CD4-positive, alpha-beta memory T cell (primary cell): Measurements from ENCODE around the gene LATS2. TPM values are rescaled to one million over a fixed set of nuclear protein-coding genes. Genes with fewer than 3 reads are reported as not detected.

Source experiments
- CTCF ChIA-PET: fragments of 350-600 bp; sonication (Branson Sonifier 250); formaldehyde crosslinking; loops from one replicate; lab custom pipeline; 2021; ENCODE audit warnings: inconsistent platforms; ENCODE audit not compliant: partially characterized antibody; lab: Charles Lee
- POLR2A ChIA-PET: fragments of 350-600 bp; sonication (Branson Sonifier 250); formaldehyde crosslinking; loops from one replicate; lab custom pipeline; 2021; ENCODE audit not compliant: partially characterized antibody; lab: Charles Lee
- DNase-seq, 5 donors: peaks; one replicate each; pipeline versions ENCODE4 v3.0.0 to v3.0.0-alpha.2; 2020 to 2022; ENCODE audit warnings: mixed read lengths in 1 of 5
- H3K27ac ChIP-seq: one replicate; pipeline ENCODE4 v1.7.0; 2013; ENCODE audit warnings: low read depth, low read length
- H3K27me3 ChIP-seq: 2 replicates; pipeline ENCODE4 v1.7.0; 2013; ENCODE audit warnings: mild to moderate bottlenecking, low read length, moderate library complexity; ENCODE audit not compliant: insufficient read depth
- H3K36me3 ChIP-seq: 2 replicates; pipeline ENCODE4 v1.7.0; 2013; ENCODE audit warnings: mild to moderate bottlenecking, low read length, moderate library complexity; ENCODE audit not compliant: insufficient read depth
- H3K4me1 ChIP-seq: 2 replicates; pipeline ENCODE4 v1.7.0; 2013; ENCODE audit warnings: mild to moderate bottlenecking, low read length, moderate library complexity; ENCODE audit not compliant: insufficient read depth
- H3K4me3 ChIP-seq, 2 donors: one replicate each; pipeline ENCODE4 v1.7.0; 2013; ENCODE audit warnings: low read length in 2 of 2, mild to moderate bottlenecking in 1 of 2
- H3K9me3 ChIP-seq, 2 donors: one replicate each; pipeline ENCODE4 v1.7.0; 2013; ENCODE audit warnings: low read length in 2 of 2, control low read depth in 1 of 2; ENCODE audit not compliant: control insufficient read depth in 1 of 2
- H3K27ac Mint-ChIP-seq, 7 donors: one replicate each; pipeline ENCODE4 v1.8.0; 2020 to 2021; ENCODE audit warnings: mixed read lengths in 7 of 7, mild to moderate bottlenecking in 6 of 7, inconsistent platforms in 3 of 7, moderate library complexity in 3 of 7
- H3K27me3 Mint-ChIP-seq, 2 donors: one replicate each; pipeline ENCODE4 v1.8.0; 2020 to 2021; ENCODE audit warnings: mixed read lengths in 2 of 2
- H3K36me3 Mint-ChIP-seq, 2 donors: one replicate each; pipeline ENCODE4 v1.8.0; 2020 to 2021; ENCODE audit warnings: mixed read lengths in 2 of 2, inconsistent platforms in 1 of 2, mild to moderate bottlenecking in 1 of 2
- H3K4me1 Mint-ChIP-seq, 4 donors: one replicate each; pipeline ENCODE4 v1.8.0; 2020 to 2021; ENCODE audit warnings: mixed read lengths in 4 of 4, mild to moderate bottlenecking in 1 of 4
- H3K4me3 Mint-ChIP-seq, 8 donors: one replicate each; pipeline ENCODE4 v1.8.0; 2020 to 2021; ENCODE audit warnings: mixed read lengths in 8 of 8, mild to moderate bottlenecking in 7 of 8, moderate library complexity in 6 of 8, inconsistent platforms in 3 of 8
- H3K9me3 Mint-ChIP-seq, 8 donors: one replicate each; pipeline ENCODE4 v1.8.0; 2020 to 2021; ENCODE audit warnings: mixed read lengths in 8 of 8, mild to moderate bottlenecking in 5 of 8, inconsistent platforms in 3 of 8, moderate library complexity in 1 of 8
- intact Hi-C: fragments of 100-400 bp; cut with micrococcal nuclease; formaldehyde crosslinking; loops from one replicate; pipeline ENCODE4 v1.15.1; 2023
- polyA plus RNA-seq, 2 donors: library from polyadenylated mRNA; unstranded; fragments of 300-500 nt; fragmentation: Illumina TruSeq; gene quantifications; one replicate each; pipeline ENCODE4 v1.2.3, GENCODE V29; 2021
- total RNA-seq, 2 experiments: library from RNA; stranded (reverse); gene quantifications; one replicate each; pipeline ENCODE4 v1.2.3, GENCODE V29; 2021

The LATS2 gene
- total and polyA plus RNA-seq, 4 experiments from 2014 or later, result 0.25 to 4.5 (median 3.4) TPM; not detected in 1

GRCh38 chr13:21079761-21080592, 18.6 kb upstream of the LATS2 start:
- H3K9me3 ChIP-seq, result no peaks in the 10 kb centered on the region
- POLR2A ChIA-PET, result no interaction called here
- no peak overlapping the region for H3K4me3 ChIP-seq
- H3K9me3 Mint-ChIP-seq, result no peaks in the 10 kb centered on the region
- no peak overlapping the region for H3K27ac ChIP-seq
- no peak for DNase-seq
- H3K36me3 Mint-ChIP-seq, result no peaks in the 10 kb centered on the region
- H3K27me3 ChIP-seq, result no peaks in the 10 kb centered on the region
- CTCF ChIA-PET, result no interaction called here
- H3K27me3 Mint-ChIP-seq, result peaks cover 2 to 12% of the 10 kb centered on the region in 2 donors
- H3K36me3 ChIP-seq, result no peaks in the 10 kb centered on the region
- no peak overlapping the region for H3K4me3 Mint-ChIP-seq
- no peak overlapping the region for H3K27ac Mint-ChIP-seq
- H3K4me1 ChIP-seq, result peaks cover 7% of the 10 kb centered on the region
- intact Hi-C loops, result no loop called here
- H3K4me1 Mint-ChIP-seq, result peaks cover 4 to 6% (median 5%) of the 10 kb centered on the region in 4 donors

GRCh38 chr13:21079221-21079620, 17.8 kb upstream of the LATS2 start:
- Histone ChIP-seq H3K27me3 (no peaks in the 10 kb centered on the region), H3K9me3 (no peaks in the 10 kb centered on the region), H3K36me3 (no peaks in the 10 kb centered on the region), H3K4me1 (peaks cover 15% of the 10 kb centered on the region), H3K4me3 (no peak overlapping the region), H3K27ac (no peak overlapping the region)
- Mint-ChIP-seq H3K9me3 (no peaks in the 10 kb centered on the region), H3K36me3 (no peaks in the 10 kb centered on the region), H3K4me3 (no peak overlapping the region), H3K4me1 (peaks cover 10 to 14% (median 13%) of the 10 kb centered on the region in 4 donors), H3K27ac (no peak overlapping the region), H3K27me3 (peaks cover 8 to 15% of the 10 kb centered on the region in 2 donors)
- ChIA-PET CTCF (no interaction called here), POLR2A (no interaction called here)
- intact Hi-C loops, result no loop called here
- DNase-seq, result no peak

GRCh38 chr13:21078501-21078900, 17.1 kb upstream of the LATS2 start:
- Mint-ChIP-seq H3K36me3 (no peaks in the 10 kb centered on the region), H3K27ac (no peak overlapping the region), H3K4me3 (peak overlapping the region in 2 of 8 donors; percentile 20 to 31), H3K9me3 (no peaks in the 10 kb centered on the region), H3K27me3 (peaks cover 8 to 15% of the 10 kb centered on the region in 2 donors), H3K4me1 (peaks cover 10 to 16% (median 15%) of the 10 kb centered on the region in 4 donors)
- POLR2A ChIA-PET, result no interaction called here
- Histone ChIP-seq H3K4me3 (no peak overlapping the region), H3K27me3 (no peaks in the 10 kb centered on the region), H3K4me1 (peaks cover 15% of the 10 kb centered on the region), H3K27ac (no peak overlapping the region), H3K9me3 (no peaks in the 10 kb centered on the region), H3K36me3 (no peaks in the 10 kb centered on the region)
- CTCF ChIA-PET, result no interaction called here
- no peak for DNase-seq
- intact Hi-C loops, result no loop called here

- no peak overlapping the region for H3K4me3 ChIP-seq
- Mint-ChIP-seq H3K4me1 (peaks cover 10 to 16% (median 15%) of the 10 kb centered on the region in 4 donors), H3K9me3 (no peaks in the 10 kb centered on the region), H3K27me3 (peaks cover 8 to 15% of the 10 kb centered on the region in 2 donors), H3K27ac (no peak overlapping the region), H3K4me3 (peak overlapping the region in 6 of 8 donors; percentile 22 to 70 (median 50)), H3K36me3 (no peaks in the 10 kb centered on the region)
- POLR2A ChIA-PET, result no interaction called here
- H3K27me3 ChIP-seq, result no peaks in the 10 kb centered on the region
- peaks cover 15% of the 10 kb centered on the region for H3K4me1 ChIP-seq
- DNase-seq, result no peak
- no peaks in the 10 kb centered on the region for H3K36me3 ChIP-seq
- no peak overlapping the region for H3K27ac ChIP-seq
- no peaks in the 10 kb centered on the region for H3K9me3 ChIP-seq
- CTCF ChIA-PET, result interaction anchor here (1.0 kb wide), 1 partner anchor 399 kb away, joined by 3 read pairs; no protein-coding TSS in a partner anchor
- intact Hi-C loops, result no loop called here
These were observed 16.5 kb upstream of the LATS2 start for GRCh38 chr13:21077788-21078353.

GRCh38 chr13:21077076-21077787, 15.8 kb upstream of the LATS2 start:
- H3K27me3 Mint-ChIP-seq, result peaks cover 8 to 15% of the 10 kb centered on the region in 2 donors
- DNase-seq, result no peak
- POLR2A ChIA-PET, result no interaction called here
- H3K36me3 Mint-ChIP-seq, result no peaks in the 10 kb centered on the region
- Histone ChIP-seq H3K4me3 (no peak overlapping the region), H3K4me1 (peaks cover 15% of the 10 kb centered on the region), H3K27me3 (no peaks in the 10 kb centered on the region), H3K36me3 (no peaks in the 10 kb centered on the region), H3K9me3 (no peaks in the 10 kb centered on the region), H3K27ac (no peak overlapping the region)
- peak overlapping the region in 1 of 7 donors; percentile 80 for H3K27ac Mint-ChIP-seq
- H3K4me3 Mint-ChIP-seq, result peak overlapping the region in 7 of 8 donors; percentile 22 to 78 (median 57)
- intact Hi-C loops, result no loop called here
- CTCF ChIA-PET, result interaction anchor here (1.0 kb wide), 1 partner anchor 400 kb away, joined by 3 read pairs; no protein-coding TSS in a partner anchor
- H3K4me1 Mint-ChIP-seq, result peaks cover 10 to 16% (median 16%) of the 10 kb centered on the region in 4 donors
- H3K9me3 Mint-ChIP-seq, result no peaks in the 10 kb centered on the region

GRCh38 chr13:21076253-21076652, 14.9 kb upstream of the LATS2 start:
- H3K4me3 Mint-ChIP-seq, result peak overlapping the region in 7 of 8 donors; percentile 15 to 70 (median 46)
- no peak for DNase-seq
- peaks cover 13 to 26% (median 19%) of the 10 kb centered on the region in 4 donors for H3K4me1 Mint-ChIP-seq
- intact Hi-C loops, result no loop called here
- POLR2A ChIA-PET, result no interaction called here
- peaks cover 8 to 15% of the 10 kb centered on the region in 2 donors for H3K27me3 Mint-ChIP-seq
- no peaks in the 10 kb centered on the region for H3K36me3 Mint-ChIP-seq
- Histone ChIP-seq H3K36me3 (no peaks in the 10 kb centered on the region), H3K9me3 (no peaks in the 10 kb centered on the region), H3K4me3 (no peak overlapping the region), H3K27ac (no peak overlapping the region), H3K4me1 (peaks cover 15% of the 10 kb centered on the region), H3K27me3 (no peaks in the 10 kb centered on the region)
- CTCF ChIA-PET, result no interaction called here
- no peak overlapping the region for H3K27ac Mint-ChIP-seq
- H3K9me3 Mint-ChIP-seq, result no peaks in the 10 kb centered on the region
